Measurements from ENCODE around the gene BCAS3.

The BCAS3 gene

DNA sequence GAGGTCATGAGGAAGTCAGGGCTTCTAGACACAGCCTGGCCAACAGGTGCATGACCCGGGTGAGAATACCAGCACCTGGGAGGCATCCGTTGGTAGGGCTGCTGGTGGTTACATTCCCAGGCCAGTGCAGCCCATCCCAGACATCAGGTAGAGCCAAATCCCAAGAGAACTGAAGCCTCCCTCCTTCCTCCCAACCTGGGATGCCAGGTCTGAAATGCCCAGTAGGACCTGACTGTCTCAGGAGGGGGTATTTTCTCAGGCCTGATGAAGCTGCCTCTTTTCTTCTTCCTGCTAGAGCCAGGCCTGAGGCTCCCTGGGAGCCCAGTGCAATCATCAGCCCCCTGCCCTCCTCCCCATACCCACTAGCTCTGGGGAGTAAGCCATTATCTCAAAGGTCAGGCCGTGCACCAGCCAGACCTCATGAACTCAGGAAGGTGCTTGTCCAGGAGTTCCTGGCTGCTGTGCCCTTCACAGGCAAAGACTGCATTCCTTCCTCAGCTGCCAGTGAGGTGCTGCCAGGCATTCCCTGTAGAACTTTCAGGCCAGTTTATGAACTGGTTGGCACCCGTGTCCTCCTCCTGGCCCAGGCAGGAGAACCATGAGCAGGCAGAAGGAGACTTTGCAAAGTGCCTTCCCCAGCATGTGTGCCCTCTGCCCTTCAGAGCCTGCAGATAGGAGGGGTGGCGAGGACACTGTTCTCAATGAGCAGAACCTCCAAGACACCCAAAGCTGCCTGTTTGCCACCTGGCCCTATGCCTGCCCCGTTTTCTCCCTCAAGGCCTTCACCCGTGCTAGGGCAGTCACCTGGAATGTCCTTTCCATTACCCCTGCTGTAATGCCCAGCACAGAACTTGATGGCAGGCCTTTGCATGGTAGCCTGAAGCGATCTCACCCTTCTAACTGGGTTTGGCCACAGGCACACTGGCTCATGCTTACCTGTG is 729.6 kb downstream of the BCAS3 start:
- DNase-seq = no peak

DNA sequence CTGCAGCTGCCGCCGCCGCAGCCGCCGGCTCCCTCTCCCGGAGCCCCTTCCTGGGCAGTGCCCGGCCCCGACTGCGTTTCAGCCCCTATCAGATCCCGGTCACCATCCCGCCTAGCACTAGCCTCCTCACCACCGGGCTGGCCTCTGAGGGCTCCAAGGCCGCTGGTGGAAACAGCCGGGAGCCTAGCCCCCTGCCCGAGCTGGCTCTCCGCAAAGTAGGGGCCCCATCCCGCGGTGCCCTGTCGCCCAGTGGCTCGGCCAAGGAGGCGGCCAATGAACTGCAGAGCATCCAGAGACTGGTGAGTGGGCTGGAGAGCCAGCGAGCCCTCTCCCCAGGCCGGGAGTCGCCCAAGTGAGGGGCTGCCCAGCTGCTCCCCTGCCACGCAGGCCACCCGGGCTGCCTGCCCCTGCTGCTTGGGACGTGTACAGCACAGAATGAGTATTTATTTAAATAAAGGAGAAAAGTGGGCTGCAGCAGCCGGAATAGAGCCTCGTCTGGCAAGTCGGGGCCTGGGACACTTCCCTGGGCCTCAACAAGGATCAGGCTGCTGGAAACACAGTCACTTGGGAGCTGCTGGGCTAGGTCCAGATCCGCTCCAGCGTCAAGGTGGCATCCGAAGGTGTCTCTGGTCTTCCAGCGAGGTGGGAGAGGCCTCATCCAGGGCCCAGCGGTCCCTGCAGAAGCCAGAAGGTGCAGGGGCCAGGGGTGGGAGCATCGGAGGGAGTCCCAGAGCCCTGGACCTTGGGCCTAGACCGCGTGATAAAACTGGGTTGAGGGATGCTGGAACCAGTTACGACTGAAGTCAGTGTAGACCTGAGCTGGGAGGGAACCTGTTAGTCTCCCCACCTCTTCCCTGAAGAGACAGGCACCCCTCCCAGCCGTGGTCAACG is 730.7 kb downstream of the BCAS3 start:
- DNase-seq = no peak

DNA sequence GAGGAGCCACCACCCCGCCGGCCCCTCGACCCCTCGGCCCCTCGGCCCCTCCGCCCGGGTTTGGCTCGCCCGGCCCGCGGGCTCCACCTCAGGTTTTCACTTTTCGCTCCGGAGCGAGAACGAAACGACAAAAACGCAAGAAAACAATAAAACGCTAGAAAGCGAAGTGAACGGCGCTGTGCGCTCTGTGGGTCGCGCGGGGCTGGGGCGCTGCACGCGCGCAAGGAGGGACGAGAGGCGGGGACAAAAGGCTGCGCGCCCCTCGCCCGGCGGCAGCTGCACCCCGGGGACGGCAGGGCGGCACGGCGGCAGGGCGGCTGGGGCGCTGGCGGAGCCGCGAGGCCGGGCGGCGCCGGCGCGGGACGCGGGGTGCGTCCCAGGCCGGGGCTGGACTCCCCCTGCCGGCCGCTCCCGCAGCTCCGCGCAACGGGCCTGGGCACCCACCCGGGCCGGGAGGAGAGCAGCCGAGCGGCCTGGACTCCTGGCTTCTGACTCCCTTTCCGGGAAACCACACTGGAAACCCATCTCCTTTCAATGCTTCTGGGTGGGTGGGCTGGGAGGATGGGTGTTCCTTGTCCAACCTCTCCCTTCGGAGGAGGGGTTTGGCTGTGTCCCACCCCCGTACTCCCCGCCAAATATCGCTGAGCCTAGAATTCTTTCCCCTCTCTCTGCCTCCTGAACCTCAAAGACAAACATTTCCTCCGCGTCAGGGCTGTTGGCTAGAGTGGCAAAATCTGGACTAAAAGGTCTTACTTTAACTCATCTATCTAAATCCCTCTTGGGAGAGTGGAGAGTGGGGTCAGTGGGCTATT is 731.9 kb downstream of the BCAS3 start:
- no peak for DNase-seq

DNA sequence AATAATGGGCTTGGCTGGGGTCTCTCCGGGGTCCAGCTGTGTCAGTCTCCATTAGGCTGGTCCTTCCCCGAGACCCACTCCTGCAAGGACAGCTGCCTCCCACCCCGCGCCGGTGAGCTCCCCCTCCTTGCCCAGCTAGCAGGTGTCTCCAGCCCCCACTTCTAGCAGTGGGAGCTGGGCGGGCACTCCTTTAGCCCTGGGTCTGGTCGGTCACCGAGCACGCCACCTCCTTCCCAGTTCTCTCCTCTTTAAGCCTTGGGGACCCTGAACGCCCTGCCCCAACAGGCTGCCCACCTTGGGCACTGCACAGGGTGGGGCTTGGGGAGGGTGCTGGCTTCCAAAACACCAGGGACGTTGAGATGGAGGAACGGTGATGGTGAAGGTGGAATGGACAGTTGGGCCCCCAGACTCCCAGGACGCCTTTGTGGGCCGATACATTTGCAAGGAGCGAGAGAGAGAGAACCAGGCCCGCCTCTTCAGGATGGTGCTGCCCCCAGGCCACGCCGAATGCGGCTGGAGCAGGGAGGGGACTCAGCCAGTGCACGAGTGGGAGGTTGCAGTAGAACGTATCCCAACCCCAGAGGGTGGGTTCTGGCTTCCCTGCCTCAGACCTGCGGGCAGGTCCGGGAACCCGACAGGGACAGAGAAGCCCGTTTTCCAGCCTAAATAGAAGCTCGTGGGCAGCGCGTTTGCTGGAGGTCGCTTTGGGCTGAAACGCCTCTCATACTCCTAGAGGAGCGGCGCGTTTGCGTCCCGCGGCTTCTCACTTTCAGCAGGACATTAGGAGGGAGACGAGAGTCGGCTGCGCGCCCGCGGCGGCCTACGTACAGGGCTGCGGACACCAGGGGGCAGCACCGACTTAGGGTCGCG is 732.7 kb downstream of the BCAS3 start:
- no peak for DNase-seq

DNA sequence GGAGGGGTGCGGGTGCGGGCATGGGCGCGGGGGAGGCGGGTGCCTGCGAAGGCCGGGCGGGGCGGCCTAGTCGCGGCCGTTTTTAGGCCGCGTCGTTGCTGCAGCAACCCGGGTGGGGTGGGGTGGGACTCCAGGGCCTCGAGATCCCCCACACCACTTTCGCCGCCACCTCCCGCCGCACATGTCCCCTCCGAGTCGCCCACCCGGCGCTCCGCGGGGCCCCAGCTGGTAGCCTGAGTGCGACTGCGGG is 733.3 kb downstream of the BCAS3 start:
- no peak for DNase-seq

DNA sequence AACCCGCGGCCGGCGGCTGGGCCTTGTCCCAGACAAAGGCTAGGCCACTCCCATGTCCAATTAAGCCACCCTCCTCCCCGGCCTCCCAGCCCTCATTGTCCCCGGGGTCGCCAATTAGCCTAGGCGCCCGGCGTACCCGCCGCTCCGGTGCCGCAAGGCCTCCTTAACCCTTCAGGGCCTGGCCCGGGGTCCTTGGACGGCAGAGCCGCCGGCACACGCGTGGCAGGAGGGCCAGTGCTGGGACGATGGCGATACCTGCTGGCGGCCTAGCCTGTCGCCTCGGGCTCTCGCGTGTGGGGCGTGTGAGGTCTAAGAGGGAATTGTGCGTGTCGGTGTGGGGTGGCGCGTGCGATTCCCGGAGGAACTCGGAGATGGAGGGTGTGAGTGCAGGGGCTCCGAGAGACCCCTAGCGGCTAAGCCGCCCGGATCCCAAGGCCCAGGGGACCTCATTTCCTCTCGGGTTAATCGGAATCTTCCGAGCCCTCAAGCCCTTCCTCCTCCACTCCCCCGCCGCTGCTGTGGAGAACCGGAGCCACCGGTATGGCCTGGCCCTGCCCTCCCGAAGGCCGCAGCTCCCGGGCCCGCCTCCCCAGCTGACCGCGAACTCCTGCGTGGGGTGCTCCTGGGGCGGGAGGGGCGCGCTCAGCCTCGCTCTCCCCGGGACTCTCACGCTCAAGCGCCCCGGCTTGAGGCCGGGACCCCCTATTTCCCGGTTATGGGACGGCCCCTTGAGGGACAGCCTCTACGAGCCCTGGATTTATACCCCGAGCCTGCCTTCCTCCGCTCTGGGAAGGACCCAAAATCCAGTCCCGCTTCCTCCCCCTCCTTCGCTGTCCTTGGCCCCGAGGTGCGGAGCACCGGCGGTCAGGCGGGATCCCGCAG is 733.9 kb downstream of the BCAS3 start:
- no peak for DNase-seq

DNA sequence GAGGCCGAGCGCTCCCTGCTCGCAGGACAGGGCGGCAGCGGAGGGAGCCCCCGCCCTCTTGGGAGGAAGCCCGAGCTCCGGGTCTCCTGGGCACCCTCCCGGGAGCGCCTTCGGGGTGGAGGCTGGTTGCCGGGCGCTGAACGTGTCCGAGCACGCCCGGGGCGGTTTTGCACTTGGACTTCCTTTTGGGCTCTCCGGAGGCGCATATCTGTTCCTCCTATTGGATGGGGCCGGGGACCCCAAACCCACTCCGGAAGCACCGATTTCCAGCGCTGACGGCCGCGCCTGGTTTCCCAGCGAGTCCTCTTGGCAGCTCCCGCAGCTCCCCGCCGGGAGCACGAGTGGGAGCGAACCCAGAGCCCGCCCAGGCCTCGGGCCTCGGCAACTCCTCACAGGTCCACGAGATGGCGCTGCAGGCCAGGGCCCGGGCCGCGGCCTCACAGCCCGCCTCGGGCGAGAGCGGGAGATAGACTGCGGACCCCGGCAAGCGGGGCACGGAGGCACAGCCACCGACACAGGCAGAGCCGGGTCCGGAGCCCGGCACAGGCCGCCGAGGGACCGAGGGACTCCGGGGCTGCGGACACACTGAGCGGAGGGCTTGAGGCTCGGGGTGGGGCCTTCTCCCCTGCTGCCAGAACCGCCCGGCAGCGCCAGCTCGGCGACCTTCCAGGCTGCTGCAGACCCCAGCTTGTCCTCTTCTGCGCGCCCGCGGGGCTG is 734.6 kb downstream of the BCAS3 start:
- DNase-seq = peak; percentile 15

DNA sequence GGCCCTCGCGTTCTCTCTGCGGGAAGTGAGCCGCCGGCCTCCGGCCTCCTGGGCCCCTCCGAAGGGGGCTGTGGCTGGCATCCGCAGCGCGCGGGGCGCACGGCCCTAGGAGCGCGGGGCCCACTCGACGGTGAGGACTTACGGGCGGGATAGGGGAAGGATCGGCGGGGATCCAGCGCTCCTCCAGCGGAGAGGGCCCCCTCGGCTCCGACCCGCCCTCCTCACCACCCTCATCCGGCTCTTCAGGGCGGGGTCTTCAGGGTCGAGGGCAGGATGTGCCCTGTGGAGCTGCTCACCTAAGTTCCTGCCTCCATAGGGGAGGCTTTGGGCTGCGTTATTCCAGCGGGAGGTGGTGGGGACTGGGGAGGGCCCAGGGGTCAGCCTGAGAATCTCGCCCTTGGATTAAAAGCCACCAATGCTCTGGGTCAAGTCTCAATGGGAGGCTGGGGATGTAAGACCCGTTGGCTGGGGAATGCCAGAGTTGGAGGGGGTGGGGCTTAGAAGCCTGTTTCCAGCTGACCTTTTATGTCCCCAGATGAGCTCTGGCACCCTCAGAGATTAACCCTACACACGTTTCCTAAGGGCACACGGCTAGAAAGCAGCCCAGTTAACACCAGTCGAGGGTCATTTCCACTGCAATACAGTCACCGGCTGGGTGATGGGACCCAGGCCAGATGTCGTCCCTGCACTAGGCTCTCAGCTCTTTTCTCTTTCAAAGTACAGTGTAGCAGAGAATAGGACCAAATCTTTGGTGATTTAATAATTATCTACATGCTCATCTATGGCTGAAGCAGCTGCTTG is 735.4 kb downstream of the BCAS3 start:
- no peak for DNase-seq

DNA sequence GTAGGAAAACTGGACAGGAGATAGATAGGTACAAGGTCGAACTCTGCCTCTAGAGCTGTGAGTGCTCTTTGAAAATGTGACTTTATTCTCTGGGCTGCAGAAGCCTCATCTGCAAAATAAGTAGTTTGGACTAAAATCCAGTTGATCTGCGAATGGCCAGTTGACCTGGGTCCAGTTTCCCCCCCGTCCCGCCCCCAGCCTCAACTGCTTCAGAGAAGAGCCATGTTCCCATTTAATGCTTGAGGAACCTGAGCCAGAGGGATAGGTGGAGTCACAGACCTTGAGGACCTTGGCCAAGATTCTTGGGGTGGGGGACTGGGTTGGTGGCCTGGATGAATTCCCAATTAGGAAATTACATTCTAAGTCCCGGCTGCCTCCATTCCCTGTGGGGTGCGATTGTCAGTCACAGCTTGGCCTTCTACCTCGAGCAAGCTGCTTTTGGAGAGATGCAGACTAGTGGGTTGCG is 736.0 kb downstream of the BCAS3 start:
- DNase-seq = no peak

DNA sequence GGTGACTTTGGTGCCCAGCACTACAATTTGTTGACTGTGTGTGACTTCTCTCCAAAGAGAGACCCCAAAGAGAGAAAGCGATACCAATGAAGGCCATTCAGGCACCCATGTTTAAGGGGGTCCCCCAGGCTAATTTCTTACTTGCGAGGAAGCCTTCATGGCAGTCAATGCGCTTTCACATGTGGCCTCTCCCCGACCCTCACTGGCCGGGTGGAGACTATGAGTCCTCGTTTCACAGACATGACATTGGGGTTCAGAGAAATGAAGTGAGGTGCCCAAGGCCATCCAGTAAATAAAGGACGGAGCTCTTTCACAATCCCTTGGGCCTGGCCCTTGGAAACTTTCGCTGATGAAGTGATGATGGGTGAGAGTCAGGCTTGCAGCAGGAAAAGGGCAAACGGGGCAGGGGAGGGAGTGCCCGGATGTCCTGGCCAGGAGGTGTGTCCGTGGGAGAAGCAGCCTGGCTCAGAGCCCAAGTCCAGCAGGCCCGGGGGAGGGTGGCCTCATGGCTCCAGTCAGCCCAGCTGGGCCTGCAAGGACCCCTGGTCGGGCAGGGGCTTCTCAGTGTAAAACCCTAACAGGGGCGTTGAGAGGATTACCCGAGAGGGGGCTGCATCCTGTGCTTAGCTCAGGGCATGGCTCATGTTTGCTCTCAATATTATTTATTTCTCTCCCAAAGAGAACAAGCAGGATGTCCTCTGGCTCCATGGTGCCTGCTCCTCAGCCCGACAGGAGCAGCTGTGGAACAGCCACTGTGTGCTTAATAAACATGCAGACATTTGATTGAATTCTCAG is 736.7 kb downstream of the BCAS3 start:
- no peak for DNase-seq

DNA sequence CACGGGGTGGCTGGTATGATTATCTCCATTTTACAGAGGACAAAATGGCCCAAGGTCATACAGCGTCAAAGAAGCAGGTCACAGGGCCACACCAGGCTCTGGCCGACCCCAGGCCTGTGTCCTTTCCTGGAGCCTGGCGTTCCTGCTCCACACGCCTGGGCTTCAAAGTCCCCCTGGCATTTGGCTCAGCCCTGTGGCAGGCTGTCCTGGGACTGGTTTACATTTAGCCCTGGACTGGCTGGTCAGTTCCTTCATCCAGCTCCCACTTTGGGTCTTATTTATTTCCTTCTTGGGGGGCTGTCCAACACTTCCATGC is 737.2 kb downstream of the BCAS3 start:
- DNase-seq = no peak

DNA sequence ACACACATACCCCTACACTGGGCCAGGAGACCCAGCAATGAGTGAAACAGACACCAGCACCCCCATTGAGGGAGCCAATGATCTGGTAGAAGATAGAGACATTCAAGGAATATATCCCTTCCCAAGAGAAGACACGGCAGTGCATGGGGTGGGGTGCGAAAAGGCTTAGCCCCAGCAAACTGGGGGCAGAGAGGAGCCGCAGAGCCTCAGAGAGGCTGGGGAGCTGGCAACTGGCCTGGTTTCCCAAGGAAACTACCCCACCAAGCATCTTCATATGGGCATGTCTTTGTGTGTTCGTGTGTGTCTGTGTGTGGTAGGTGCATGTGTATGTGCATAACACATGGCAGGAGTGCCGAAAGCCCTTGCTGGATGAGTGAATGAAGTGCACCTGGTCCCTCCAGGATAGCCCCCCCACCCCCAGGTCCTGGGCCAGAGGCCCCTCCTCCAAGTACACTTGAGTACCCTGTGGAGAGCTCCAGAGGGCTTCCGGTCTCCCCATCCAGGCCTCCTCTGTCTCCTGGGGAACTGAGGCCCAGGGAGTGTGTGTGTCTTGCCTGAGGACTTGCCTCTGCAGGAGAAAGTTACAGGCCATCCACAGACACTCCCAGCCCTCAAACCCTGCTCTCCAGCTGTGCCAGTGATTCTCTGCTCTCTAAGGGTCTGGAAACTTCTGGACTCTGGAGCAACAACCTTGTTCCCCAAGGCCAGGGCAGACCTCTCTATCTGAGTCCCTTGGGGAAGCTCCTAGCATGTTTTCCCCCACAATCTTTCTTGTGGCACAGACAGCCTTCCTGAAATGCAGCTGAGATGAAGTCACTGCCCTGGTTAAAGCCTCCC is 737.9 kb downstream of the BCAS3 start:
- DNase-seq = no peak

DNA sequence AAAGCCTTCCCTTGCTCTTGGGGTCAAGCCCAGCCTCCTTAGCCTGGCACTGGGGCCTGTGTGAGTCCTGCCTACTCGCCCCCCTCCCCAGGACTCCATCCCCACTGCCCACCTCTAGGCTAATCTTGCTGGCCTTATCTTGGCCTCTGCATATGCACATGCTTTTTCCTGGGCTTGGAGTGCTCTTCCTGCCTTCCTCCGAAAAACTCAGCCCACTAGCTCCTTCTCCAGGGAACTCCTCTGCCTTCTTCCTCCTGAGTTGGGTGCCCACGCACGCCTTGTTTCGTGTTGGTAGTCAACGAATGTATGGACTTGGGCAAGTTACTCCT is 738.5 kb downstream of the BCAS3 start:
- no peak for DNase-seq

DNA sequence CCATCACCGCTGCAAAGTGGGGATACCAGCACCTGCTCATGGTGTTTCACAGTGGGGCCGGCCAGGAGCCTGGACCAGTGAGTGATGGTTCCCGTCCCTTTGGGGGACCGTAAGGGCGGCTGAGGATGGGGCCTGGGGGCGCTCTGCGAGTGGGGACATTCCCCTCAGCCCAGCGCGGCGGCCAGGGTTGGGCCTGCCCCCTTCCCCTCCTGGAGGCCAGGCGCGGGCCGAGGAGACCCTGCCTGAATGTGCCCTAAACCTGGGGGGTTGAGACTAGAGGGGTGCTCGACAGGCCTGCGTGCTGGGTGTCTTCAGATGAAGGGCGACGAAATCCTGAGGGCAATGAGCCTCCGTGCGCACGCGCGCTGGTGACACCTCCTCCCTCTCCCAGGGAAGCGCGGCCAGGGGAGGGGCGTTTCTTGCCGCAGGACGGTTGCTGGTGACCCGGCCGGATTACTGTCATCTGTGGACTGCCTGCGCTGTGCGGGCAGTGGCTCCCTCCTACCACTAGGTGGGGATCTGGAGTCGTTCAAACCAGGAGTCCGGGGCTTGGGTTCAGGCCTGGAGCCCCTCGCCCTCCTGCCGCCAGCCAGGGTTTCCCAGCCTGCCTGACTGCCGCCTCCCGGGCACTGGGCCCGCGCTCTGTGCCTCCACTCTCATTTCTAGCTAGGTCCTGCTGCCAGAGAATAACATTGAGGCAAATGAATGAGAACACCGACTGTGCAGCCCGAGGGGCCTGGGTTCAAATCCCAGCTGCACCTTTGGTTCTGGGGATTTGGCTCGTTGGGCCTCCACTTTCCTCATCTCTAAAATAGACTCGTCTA is 739.1 kb downstream of the BCAS3 start:
- DNase-seq = peak; percentile 45

DNA sequence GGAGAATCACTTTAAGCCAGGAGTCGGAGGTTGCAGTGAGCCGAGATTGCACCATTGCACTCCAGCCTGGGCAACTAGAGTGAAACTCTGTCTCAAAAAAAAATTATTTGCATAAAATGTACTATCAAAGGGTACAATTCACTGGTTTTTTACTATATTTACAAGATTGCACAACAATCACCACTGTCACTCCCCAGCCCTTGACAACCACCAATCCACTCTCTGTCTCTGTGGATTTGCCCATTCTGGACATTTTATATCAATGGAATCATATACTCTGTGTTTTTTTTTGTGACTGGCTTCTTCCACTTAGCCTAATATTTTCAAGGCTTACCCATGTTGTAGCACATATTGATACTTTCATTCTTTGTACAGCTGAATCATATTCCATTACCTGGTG is 740.8 kb downstream of the BCAS3 start:
- no peak for DNase-seq

DNA sequence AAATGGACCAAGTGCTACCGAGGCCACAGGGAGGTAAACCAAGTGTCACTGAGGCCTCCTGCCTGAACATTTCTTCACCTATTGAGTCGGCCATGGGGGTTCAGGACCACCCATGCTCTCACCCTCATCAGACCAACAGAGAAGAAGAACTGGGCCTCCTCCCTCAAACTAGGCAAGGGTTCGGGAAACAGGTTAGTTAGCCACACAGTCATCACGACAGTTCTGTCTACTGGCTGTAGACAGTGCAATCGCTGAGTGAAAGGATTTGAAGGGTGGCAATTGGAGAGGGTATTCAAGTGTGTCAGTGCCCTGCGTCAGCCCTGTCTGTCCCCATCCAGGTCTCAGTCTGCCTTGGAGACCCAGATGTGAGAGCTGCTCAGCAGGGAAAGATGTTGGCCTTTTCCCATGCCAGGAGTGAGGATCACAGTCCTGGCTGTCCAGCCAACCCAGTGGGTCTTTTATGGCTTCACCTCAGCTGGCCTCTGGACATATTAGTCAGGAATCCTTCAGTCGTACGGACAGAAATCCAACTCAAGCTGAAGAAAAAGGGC is 741.9 kb downstream of the BCAS3 start:
- DNase-seq = no peak

DNA sequence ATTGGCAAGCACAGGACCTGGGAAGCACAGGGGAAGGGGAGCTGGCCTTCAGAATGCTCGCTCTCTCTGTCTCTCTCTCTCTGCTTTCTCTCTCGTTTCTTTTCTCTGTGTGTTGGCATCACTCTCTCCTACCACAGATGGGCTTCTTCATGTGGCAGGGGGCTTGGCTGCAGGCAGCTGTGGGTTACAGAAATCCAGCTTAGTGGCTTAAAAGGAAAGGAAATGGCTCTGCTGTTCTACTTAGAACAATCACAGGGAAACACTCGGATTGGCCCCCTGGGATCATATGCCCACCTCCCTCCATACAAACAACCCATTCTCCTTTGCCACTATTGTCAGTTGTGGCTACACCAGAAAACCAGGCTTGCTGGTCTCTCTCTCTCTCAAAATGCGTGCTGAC is 742.4 kb downstream of the BCAS3 start:
- DNase-seq = no peak

All from NCI-H2081 treated with DMSO at 0.1 percent for 48 hours (cell line).